Ovary (tissue), 3 donors: Measurements from ENCODE around the gene SEMA5B.

Source experiments
- CTCF ChIP-seq, 3 donors: fragments of 450-650 bp in 2 of 3; fragments of 200-600 bp in 1 of 3; IDR thresholded peaks; one replicate each; pipeline versions ENCODE4 v1.5.1 to v1.8.0; 2016 to 2022; ENCODE audit warnings: antibody characterized with exemption in 3 of 3, mild to moderate bottlenecking in 1 of 3
- EP300 ChIP-seq: sonication (generic); formaldehyde crosslinking; IDR thresholded peaks from one replicate; pipeline ENCODE4 v1.6.1; 2017; ENCODE audit warnings: antibody characterized with exemption
- POLR2A ChIP-seq: fragments of 450-650 bp; IDR thresholded peaks from one replicate; pipeline ENCODE4 v1.6.1; 2017; ENCODE audit warnings: antibody characterized with exemption, mild to moderate bottlenecking, moderate library complexity
- donor health status: DM: no; HTN: no; CAD: no.

- TF ChIP-seq CTCF (IDR thresholded peaks at IDR 0.05) (no peak), POLR2A (no peak), EP300 (no peak)
These were observed 125.2 kb downstream of the SEMA5B start for GRCh38 chr3:122902326-122902725.
